PC-9 (cell line): ENCODE measurements around the gene F9. TPM values are rescaled to one million over a fixed set of nuclear protein-coding genes. Genes with fewer than 3 reads are reported as not detected.

ENCODE experiments used
- BruUV-seq: library from RNA; stranded (reverse); fragments of 400-500 nt; replicated peaks from 2 replicates; lab custom pipeline; 2021; lab: Mats Ljungman, UMichigan
- CTCF ChIA-PET: fragments of 300-600 bp; sonication (Branson Sonifier 250); formaldehyde crosslinking; loops from one replicate; lab custom pipeline; 2022; ENCODE audit warnings: antibody characterized with exemption; lab: Charles Lee
- POLR2A ChIA-PET: fragments of 300-600 bp; sonication (Branson Sonifier 250); formaldehyde crosslinking; loops from one replicate; lab custom pipeline; 2022; ENCODE audit warnings: antibody characterized with exemption; ENCODE audit not compliant: unreplicated experiment; lab: Charles Lee
- DNase-seq, 2 experiments: peaks; one replicate each; pipeline versions ENCODE4 v3.0.0 to v3.0.0-alpha.2; 2015 to 2022; ENCODE audit warnings: mixed read lengths in 1 of 2
- H2AFZ ChIP-seq: fragments of 200-600 bp; sonication (generic); 2 replicates; pipeline ENCODE4 v1.8.1; 2017; ENCODE audit warnings: antibody characterized with exemption
- H3F3A ChIP-seq: fragments of 200-600 bp; sonication (generic); 2 replicates; pipeline ENCODE4 v1.8.1; 2017; ENCODE audit warnings: antibody characterized with exemption, mild to moderate bottlenecking, low read depth; ENCODE audit not compliant: insufficient read depth
- H3K27ac ChIP-seq: fragments of 200-600 bp; sonication (generic); 2 replicates; pipeline ENCODE4 v1.6.1; 2016; ENCODE audit warnings: mixed run types
- H3K27me3 ChIP-seq: fragments of 200-600 bp; sonication (generic); 2 replicates; pipeline ENCODE4 v1.6.1; 2016; ENCODE audit warnings: low read depth, mixed run types; ENCODE audit not compliant: insufficient read depth
- H3K36me3 ChIP-seq: fragments of 200-600 bp; sonication (generic); 2 replicates; pipeline ENCODE4 v1.6.1; 2016; ENCODE audit warnings: low read depth, mixed run types
- H3K4me1 ChIP-seq: fragments of 200-600 bp; sonication (generic); replicated peaks from 2 replicates; pipeline ENCODE4 v1.6.1; 2016; ENCODE audit warnings: mixed run types; ENCODE audit not compliant: insufficient read depth
- H3K4me2 ChIP-seq: fragments of 200-600 bp; sonication (generic); 2 replicates; pipeline ENCODE4 v1.6.1; 2017; ENCODE audit warnings: mixed run types
- H3K4me3 ChIP-seq: fragments of 200-600 bp; sonication (generic); 2 replicates; pipeline ENCODE4 v1.6.1; 2016; ENCODE audit warnings: mixed run types
- H3K79me2 ChIP-seq: fragments of 200-600 bp; sonication (generic); 2 replicates; pipeline ENCODE4 v1.6.1; 2017; ENCODE audit warnings: low read depth, mixed run types
- H3K9me2 ChIP-seq: fragments of 200-600 bp; sonication (generic); 2 replicates; pipeline ENCODE4 v1.8.1; 2017; ENCODE audit warnings: mild to moderate bottlenecking; ENCODE audit not compliant: insufficient read depth
- H3K9me3 ChIP-seq: fragments of 200-600 bp; sonication (generic); 2 replicates; pipeline ENCODE4 v1.8.1; 2016; ENCODE audit warnings: low read depth; ENCODE audit not compliant: insufficient read depth
- H4K20me1 ChIP-seq: fragments of 200-600 bp; sonication (generic); 2 replicates; pipeline ENCODE4 v1.8.1; 2017; ENCODE audit not compliant: insufficient read depth
- CTCF ChIP-seq: fragments of 200-600 bp; sonication (generic); conservative IDR thresholded peaks from 2 replicates; pipeline ENCODE4 v1.6.1; 2017; ENCODE audit warnings: mixed run types, antibody characterized with exemption, mild to moderate bottlenecking, moderate library complexity
- EZH2 ChIP-seq: fragments of 200-600 bp; sonication (generic); IDR thresholded peaks from 2 replicates; pipeline ENCODE4 v1.8.0; 2017; ENCODE audit warnings: antibody characterized with exemption, low read depth
- intact Hi-C: fragments of 100-400 bp; cut with micrococcal nuclease; formaldehyde crosslinking; loops from one replicate; pipeline ENCODE4 v1.10.0; 2022; ENCODE audit not compliant: unreplicated experiment
- total RNA-seq: library from RNA; stranded (reverse); gene quantifications from 2 replicates; pipeline ENCODE4 v1.2.3, GENCODE V29; 2021

F9 gene
- total RNA-seq, 1 experiment from 2014 or later: not detected

- Histone ChIP-seq H3K4me2 (no peak overlapping the region), H3F3A (no peaks in the 10 kb centered on the region), H3K9me3 (no peaks in the 10 kb centered on the region), H3K79me2 (no peaks in the 10 kb centered on the region), H3K36me3 (no peaks in the 10 kb centered on the region), H3K9me2 (no peaks in the 10 kb centered on the region), H3K4me3 (no peak overlapping the region), H3K27ac (no peak overlapping the region), H4K20me1 (no peaks in the 10 kb centered on the region), H2AFZ (no peak overlapping the region), H3K4me1 (no peaks in the 10 kb centered on the region), H3K27me3 (no peaks in the 10 kb centered on the region; the same call in 1 of the 2 replicates)
- DNase-seq: no peak
- TF ChIP-seq CTCF (no peak), EZH2 (no peak)
- no TSS peak for BruUV-seq
- ChIA-PET POLR2A (no interaction called here), CTCF (no interaction called here)
- intact Hi-C loops: no loop called here
These were observed 8.6 kb downstream of the F9 start for GRCh38 chrX:139538907-139539790.

GRCh38 chrX:139542652-139543051 is 12.1 kb downstream of the F9 start:
- no peak overlapping the region for H3K27ac ChIP-seq
- H3K9me3 ChIP-seq: no peaks in the 10 kb centered on the region
- H4K20me1 ChIP-seq: no peaks in the 10 kb centered on the region
- no peaks in the 10 kb centered on the region for H3K36me3 ChIP-seq
- POLR2A ChIA-PET: no interaction called here
- BruUV-seq: no TSS peak
- TF ChIP-seq CTCF (no peak), EZH2 (no peak)
- no peaks in the 10 kb centered on the region for H3K79me2 ChIP-seq
- DNase-seq: no peak
- H3F3A ChIP-seq: no peaks in the 10 kb centered on the region
- CTCF ChIA-PET: no interaction called here
- intact Hi-C loops: no loop called here
- H2AFZ ChIP-seq: no peak overlapping the region
- no peak overlapping the region for H3K4me3 ChIP-seq
- H3K4me2 ChIP-seq: no peak overlapping the region
- H3K4me1 ChIP-seq: no peaks in the 10 kb centered on the region
- H3K9me2 ChIP-seq: no peaks in the 10 kb centered on the region
- H3K27me3 ChIP-seq: no peaks in the 10 kb centered on the region; the same call in 1 of the 2 replicates

- TF ChIP-seq CTCF (no peak), EZH2 (no peak)
- no TSS peak for BruUV-seq
- H3K27ac ChIP-seq: no peak overlapping the region
- H3K4me2 ChIP-seq: no peak overlapping the region
- no peak overlapping the region for H3K4me3 ChIP-seq
- H3K36me3 ChIP-seq: no peaks in the 10 kb centered on the region
- CTCF ChIA-PET: no interaction called here
- no peak for DNase-seq
- H3K4me1 ChIP-seq: no peaks in the 10 kb centered on the region
- H3K79me2 ChIP-seq: no peaks in the 10 kb centered on the region
- H4K20me1 ChIP-seq: no peaks in the 10 kb centered on the region
- POLR2A ChIA-PET: no interaction called here
- H2AFZ ChIP-seq: no peak overlapping the region
- no peaks in the 10 kb centered on the region; the same call in 1 of the 2 replicates for H3K27me3 ChIP-seq
- H3F3A ChIP-seq: no peaks in the 10 kb centered on the region
- intact Hi-C loops: no loop called here
- no peaks in the 10 kb centered on the region for H3K9me2 ChIP-seq
- no peaks in the 10 kb centered on the region for H3K9me3 ChIP-seq
These were observed 13.4 kb downstream of the F9 start for GRCh38 chrX:139543920-139544319.
